Activated CD4-positive, alpha-beta T cell treated with anti-CD3 and anti-CD28 coated beads for 36 hours (primary cell): Measurements from ENCODE around the gene ABL1. TPM values are rescaled to one million over a fixed set of nuclear protein-coding genes. Genes with fewer than 3 reads are reported as not detected.

ENCODE experiments used
- ATAC-seq: fragments of 200-7000 bp; cut with Tn5 transposase; one replicate; pipeline ENCODE4 v1.10.0; 2021; ENCODE audit warnings: mild to moderate bottlenecking, moderate library complexity
- CTCF ChIA-PET: fragments of 350-600 bp; sonication (Branson Sonifier 250); formaldehyde crosslinking; loops from one replicate; lab custom pipeline; 2021; ENCODE audit warnings: antibody characterized with exemption; lab: Charles Lee
- POLR2A ChIA-PET: fragments of 350-600 bp; sonication (Branson Sonifier 250); formaldehyde crosslinking; loops from one replicate; lab custom pipeline; 2021; ENCODE audit warnings: antibody characterized with exemption, inconsistent platforms; lab: Charles Lee
- DNase-seq: peaks from one replicate; pipeline ENCODE4 v3.0.0-alpha.2; 2020
- H3K27ac Mint-ChIP-seq: one replicate; pipeline ENCODE4 v1.8.0; 2021; ENCODE audit warnings: mixed read lengths
- H3K27me3 Mint-ChIP-seq: one replicate; pipeline ENCODE4 v1.8.0; 2021; ENCODE audit warnings: mixed read lengths
- H3K36me3 Mint-ChIP-seq: one replicate; pipeline ENCODE4 v1.8.0; 2021; ENCODE audit warnings: low read depth, mixed read lengths
- H3K4me1 Mint-ChIP-seq: one replicate; pipeline ENCODE4 v1.8.0; 2021; ENCODE audit warnings: mixed read lengths
- H3K4me3 Mint-ChIP-seq: one replicate; pipeline ENCODE4 v1.8.0; 2021; ENCODE audit warnings: mild to moderate bottlenecking, moderate library complexity, mixed read lengths
- H3K9me3 Mint-ChIP-seq: one replicate; pipeline ENCODE4 v1.8.0; 2021; ENCODE audit warnings: low read depth, mixed read lengths
- intact Hi-C, 2 experiments: fragments of 100-400 bp; cut with DNase I in 1 of 2; cut with micrococcal nuclease in 1 of 2; formaldehyde crosslinking; loops; one replicate each; pipeline versions ENCODE4 v1.14.2 to v1.15.1; 2022 to 2024; cut with DNase I, micrococcal nuclease
- total RNA-seq, 2 experiments: library from RNA; stranded (reverse); gene quantifications; one replicate each; pipeline ENCODE4 v1.2.3, GENCODE V29; 2021

The ABL1 gene
- total RNA-seq, 2 experiments from 2014 or later: 31.8 to 32.3 TPM

DNA sequence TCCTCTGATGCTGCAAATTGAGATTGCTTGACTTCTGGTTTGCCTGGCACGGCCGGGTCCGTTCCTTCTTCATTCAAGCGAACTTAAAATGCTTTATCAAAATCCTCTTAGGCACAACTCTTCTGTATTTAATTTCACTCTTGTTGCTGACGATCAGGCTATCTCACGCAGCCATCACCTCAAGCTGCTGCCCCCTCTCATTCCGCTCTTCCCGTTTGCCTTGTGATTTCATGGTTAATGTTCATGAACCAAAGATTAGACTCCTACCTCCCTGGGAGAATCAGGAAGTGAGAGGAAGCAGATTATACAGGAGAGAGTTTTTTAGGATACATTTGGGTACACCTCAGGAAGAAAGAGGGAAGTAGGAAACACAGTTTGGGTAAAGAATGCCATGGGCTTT lies 38.9 kb downstream of the ABL1 start:
- DNase-seq: no peak
- intact Hi-C loops: no loop called here
- no peaks in the 10 kb centered on the region for H3K27me3 Mint-ChIP-seq
- ChIA-PET CTCF (no interaction called here), POLR2A (no interaction called here)
- no peak overlapping the region for H3K27ac Mint-ChIP-seq
- H3K36me3 Mint-ChIP-seq: peaks cover 23% of the 10 kb centered on the region
- H3K4me3 Mint-ChIP-seq: no peak overlapping the region
- no peak for ATAC-seq
- no peaks in the 10 kb centered on the region for H3K4me1 Mint-ChIP-seq
- no peaks in the 10 kb centered on the region for H3K9me3 Mint-ChIP-seq

DNA sequence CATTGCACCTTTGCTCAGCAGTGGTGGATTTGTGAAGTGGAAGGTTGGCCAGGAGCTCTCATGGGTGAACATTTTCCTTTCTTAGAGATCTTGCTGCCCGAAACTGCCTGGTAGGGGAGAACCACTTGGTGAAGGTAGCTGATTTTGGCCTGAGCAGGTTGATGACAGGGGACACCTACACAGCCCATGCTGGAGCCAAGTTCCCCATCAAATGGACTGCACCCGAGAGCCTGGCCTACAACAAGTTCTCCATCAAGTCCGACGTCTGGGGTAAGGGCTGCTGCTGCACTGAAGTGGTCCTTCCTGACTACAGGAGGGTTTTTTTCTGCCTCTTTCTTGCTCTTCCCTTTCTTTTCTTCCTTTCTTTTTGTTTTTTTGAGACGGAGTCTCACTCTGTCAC lies 39.7 kb downstream of the ABL1 start:
- DNase-seq (no peak), ATAC-seq (no peak)
- H3K27me3 Mint-ChIP-seq: no peaks in the 10 kb centered on the region
- peaks cover 31% of the 10 kb centered on the region for H3K36me3 Mint-ChIP-seq
- no peak overlapping the region for H3K4me3 Mint-ChIP-seq
- intact Hi-C loops: no loop called here
- H3K9me3 Mint-ChIP-seq: no peaks in the 10 kb centered on the region
- POLR2A ChIA-PET: interaction anchor here (0.6 kb wide), 1 partner anchor 10 kb away, joined by 7 read pairs; no protein-coding TSS in a partner anchor
- CTCF ChIA-PET: no interaction called here
- H3K27ac Mint-ChIP-seq: no peak overlapping the region
- H3K4me1 Mint-ChIP-seq: no peaks in the 10 kb centered on the region

DNA sequence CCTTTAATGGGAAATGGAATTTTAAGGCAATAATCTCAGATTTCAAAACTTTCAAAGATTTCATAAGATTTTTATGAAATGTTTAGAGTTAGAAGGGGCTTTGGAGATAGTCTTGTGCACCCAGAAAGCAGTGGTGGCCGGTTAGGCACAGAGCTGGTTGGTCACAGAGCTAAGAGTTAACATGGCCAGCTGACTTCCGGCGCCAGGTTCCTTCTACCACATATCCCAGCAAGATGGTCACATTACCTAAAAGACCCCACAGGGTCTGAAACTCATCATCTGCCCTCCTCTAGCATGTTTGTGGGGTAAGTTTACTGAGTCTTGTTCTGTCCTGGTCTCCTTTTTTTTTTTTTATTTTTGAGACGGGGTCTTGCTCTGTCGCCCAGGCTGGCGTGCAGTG lies 42.2 kb downstream of the ABL1 start:
- intact Hi-C loops: no loop called here
- Mint-ChIP-seq H3K9me3 (no peaks in the 10 kb centered on the region), H3K4me3 (no peak overlapping the region), H3K27ac (no peak overlapping the region), H3K36me3 (peaks cover 39% of the 10 kb centered on the region), H3K27me3 (no peaks in the 10 kb centered on the region), H3K4me1 (no peaks in the 10 kb centered on the region)
- CTCF ChIA-PET: interaction anchor here (0.6 to 1.3 kb wide), 2 partner anchors 169 to 1030 kb away, joined by 3 to 4 read pairs; no protein-coding TSS in a partner anchor
- ATAC-seq (no peak), DNase-seq (no peak)
- POLR2A ChIA-PET: interaction anchor here (0.7 kb wide), 1 partner anchor 169 kb away, joined by 5 read pairs; no protein-coding TSS in a partner anchor

DNA sequence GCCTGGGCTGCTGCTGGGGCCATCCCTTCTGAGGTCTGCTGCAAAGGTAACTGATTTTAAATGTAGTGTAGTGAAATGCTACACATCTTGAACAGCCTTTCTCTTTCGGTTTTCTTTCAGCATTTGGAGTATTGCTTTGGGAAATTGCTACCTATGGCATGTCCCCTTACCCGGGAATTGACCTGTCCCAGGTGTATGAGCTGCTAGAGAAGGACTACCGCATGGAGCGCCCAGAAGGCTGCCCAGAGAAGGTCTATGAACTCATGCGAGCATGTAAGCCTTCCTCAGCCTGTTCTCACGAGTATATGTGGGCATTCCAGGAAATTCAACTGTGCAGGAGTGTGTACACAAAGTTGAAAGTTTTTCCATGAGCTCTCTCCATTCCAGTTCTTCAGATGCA lies 43.2 kb downstream of the ABL1 start:
- no peak overlapping the region for H3K27ac Mint-ChIP-seq
- ChIA-PET CTCF (interaction anchor here (1.0 kb wide), 1 partner anchor 119 kb away, joined by 4 read pairs; no protein-coding TSS in a partner anchor), POLR2A (interaction anchor here (0.7 kb wide), 1 partner anchor 170 kb away, joined by 5 read pairs; no protein-coding TSS in a partner anchor)
- peaks cover 38% of the 10 kb centered on the region for H3K36me3 Mint-ChIP-seq
- intact Hi-C loops: no loop called here
- H3K9me3 Mint-ChIP-seq: no peaks in the 10 kb centered on the region
- H3K4me1 Mint-ChIP-seq: no peaks in the 10 kb centered on the region
- ATAC-seq: no peak
- no peak overlapping the region for H3K4me3 Mint-ChIP-seq
- DNase-seq: no peak
- H3K27me3 Mint-ChIP-seq: no peaks in the 10 kb centered on the region

DNA sequence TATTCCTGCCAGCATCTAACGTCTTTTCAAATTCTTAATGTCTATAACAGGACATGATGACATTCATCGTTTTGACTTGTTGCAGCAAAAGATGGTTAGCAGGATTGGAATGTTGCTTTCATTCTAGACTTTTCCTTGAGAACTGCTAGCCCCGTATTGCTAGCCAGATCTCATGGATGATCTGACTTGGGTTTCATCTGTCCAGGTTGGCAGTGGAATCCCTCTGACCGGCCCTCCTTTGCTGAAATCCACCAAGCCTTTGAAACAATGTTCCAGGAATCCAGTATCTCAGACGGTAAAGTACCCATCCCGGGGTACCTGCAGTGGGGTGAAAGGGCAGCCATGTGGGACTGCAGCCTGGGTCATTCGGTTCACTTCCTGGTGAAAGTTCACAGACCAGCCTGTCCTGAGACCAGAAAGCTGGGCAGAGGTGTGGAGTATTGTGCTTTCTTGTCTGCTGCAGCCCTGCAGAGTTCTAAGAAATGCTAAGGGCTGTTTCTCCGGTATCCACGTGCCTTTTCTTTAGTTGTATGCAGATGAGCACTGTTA lies 44.9 kb downstream of the ABL1 start:
- no peak for ATAC-seq
- POLR2A ChIA-PET: no interaction called here

DNA sequence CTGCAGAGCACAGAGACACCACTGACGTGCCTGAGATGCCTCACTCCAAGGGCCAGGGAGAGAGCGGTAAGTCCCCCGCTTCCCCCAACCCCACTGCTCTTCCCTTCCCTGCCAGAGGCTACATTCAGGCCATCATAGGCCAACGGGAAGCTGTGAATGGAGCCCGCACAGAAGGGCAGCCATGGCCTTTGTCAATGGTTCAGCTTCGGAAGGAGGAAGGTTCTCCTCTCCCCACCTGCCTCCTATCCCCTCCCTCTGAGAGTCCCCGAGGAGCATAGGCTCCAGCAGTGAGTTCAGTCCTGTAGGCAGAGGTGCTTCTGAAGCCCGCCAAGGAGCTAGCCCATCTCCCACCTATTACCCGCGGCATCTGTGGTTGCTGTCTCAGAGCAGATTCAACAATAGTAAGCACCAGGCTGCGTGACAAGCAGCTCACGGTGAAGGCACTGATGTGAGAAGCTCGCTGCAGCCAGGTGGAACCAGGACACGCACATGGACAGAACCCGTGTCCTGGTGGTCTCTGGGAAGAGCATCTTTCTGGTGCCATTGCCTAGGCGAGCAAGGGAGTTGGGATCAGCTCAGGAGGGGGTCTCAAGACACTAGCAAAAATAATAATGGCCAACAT lies 45.7 kb downstream of the ABL1 start:
- H3K4me1 Mint-ChIP-seq: no peaks in the 10 kb centered on the region
- intact Hi-C loops: no loop called here
- no peak overlapping the region for H3K4me3 Mint-ChIP-seq
- no peaks in the 10 kb centered on the region for H3K9me3 Mint-ChIP-seq
- H3K36me3 Mint-ChIP-seq: peaks cover 34% of the 10 kb centered on the region
- H3K27ac Mint-ChIP-seq: no peak overlapping the region
- ATAC-seq (no peak), DNase-seq (no peak)
- POLR2A ChIA-PET: interaction anchor here (0.7 kb wide), 1 partner anchor 1071 kb away, joined by 5 read pairs; no protein-coding TSS in a partner anchor
- CTCF ChIA-PET: interaction anchor here (0.7 to 1.0 kb wide), 4 partner anchors 11 to 174 kb away, joined by 3 to 4 read pairs (median 4); no protein-coding TSS in a partner anchor
- no peaks in the 10 kb centered on the region for H3K27me3 Mint-ChIP-seq

More for the DNA sequence above, 44.9 kb downstream of the ABL1 start:
- DNase-seq: no peak
- CTCF ChIA-PET: interaction anchor here (1.0 kb wide), 1 partner anchor 15 kb away, joined by 4 read pairs; no protein-coding TSS in a partner anchor
- Mint-ChIP-seq H3K9me3 (no peaks in the 10 kb centered on the region), H3K27me3 (no peaks in the 10 kb centered on the region), H3K36me3 (peaks cover 35% of the 10 kb centered on the region), H3K4me3 (no peak overlapping the region), H3K4me1 (no peaks in the 10 kb centered on the region), H3K27ac (no peak overlapping the region)
- intact Hi-C loops: no loop called here

DNA sequence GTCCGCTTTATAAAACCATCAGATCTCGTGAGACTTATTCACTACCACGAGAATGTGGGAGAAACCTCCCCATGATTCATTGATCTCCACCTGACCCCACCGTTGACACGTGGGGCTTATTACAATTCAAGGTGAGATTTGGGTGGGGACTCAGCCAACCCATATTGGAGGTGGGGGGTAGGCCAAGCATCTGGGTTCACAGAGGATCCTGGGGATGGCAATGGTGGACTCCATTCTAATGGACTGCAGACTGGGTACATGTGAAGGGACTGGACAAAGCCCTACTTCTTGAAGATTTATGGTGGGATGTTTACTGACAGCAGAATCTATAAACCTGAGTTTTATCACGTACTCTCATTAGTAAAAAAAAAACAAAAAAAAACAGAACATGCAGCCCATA lies 46.5 kb downstream of the ABL1 start:
- peaks cover 37% of the 10 kb centered on the region for H3K36me3 Mint-ChIP-seq
- ATAC-seq (no peak), DNase-seq (no peak)
- H3K9me3 Mint-ChIP-seq: no peaks in the 10 kb centered on the region
- intact Hi-C loops: no loop called here
- ChIA-PET CTCF (interaction anchor here (1.0 kb wide), 1 partner anchor 11 kb away, joined by 3 read pairs; no protein-coding TSS in a partner anchor), POLR2A (no interaction called here)
- H3K27me3 Mint-ChIP-seq: no peaks in the 10 kb centered on the region
- H3K4me1 Mint-ChIP-seq: no peaks in the 10 kb centered on the region
- H3K4me3 Mint-ChIP-seq: no peak overlapping the region
- H3K27ac Mint-ChIP-seq: no peak overlapping the region

DNA sequence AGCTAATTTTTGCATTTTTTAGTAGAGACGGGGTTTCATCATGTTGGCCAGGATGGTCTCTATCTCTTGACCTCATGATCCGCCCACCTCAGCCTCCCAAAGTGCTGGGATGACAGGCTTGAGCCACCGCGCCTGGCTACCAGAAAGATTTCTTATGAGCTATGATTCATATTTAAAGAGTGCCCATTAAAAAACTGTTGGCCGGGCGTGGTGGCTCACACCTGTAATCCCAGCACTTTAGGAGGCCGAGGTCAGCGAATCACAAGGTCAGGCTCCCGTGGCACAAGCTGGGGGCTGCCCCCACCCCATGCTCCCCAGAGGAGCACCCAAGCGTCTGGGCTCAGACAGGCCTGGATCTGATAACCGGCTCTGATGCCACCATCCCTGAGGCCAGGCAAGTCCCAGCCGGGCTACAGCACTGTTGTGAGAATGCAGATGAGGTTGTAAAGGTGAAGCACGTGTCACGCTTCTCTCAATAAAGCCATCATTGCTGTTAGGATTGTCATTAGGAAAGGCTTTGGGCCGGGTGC lies 47.7 kb downstream of the ABL1 start:
- H3K27ac Mint-ChIP-seq: no peak overlapping the region
- no peak for ATAC-seq
- no peaks in the 10 kb centered on the region for H3K4me1 Mint-ChIP-seq
- H3K9me3 Mint-ChIP-seq: no peaks in the 10 kb centered on the region
- intact Hi-C loops: no loop called here
- CTCF ChIA-PET: interaction anchor here (0.6 to 1.1 kb wide), 4 partner anchors 18 to 1025 kb away, joined by 3 read pairs; no protein-coding TSS in a partner anchor
- DNase-seq: no peak
- H3K36me3 Mint-ChIP-seq: peaks cover 41% of the 10 kb centered on the region
- no peak overlapping the region for H3K4me3 Mint-ChIP-seq
- POLR2A ChIA-PET: interaction anchor here (0.6 kb wide), 1 partner anchor 623 kb away, joined by 3 read pairs; no protein-coding TSS in a partner anchor
- no peaks in the 10 kb centered on the region for H3K27me3 Mint-ChIP-seq

DNA sequence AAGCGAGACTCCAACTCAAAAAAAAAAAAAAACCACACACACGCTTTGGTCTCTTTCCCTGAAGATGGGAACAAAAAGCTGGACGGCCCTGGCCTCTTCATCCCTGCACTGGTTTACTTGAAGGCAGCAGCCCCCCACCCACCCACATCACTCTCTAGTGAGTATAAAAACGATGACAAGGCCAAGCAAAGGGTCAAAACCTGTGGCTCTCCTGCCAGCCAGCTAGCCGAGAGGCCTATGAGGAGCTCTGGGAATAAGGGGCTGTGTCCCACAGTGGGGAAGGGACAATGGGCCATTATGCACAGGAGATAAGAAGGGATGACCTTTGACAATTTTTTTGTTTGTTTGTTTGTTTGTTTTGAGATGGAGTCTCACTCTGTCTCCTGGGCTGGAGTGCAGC lies 48.4 kb downstream of the ABL1 start:
- no peaks in the 10 kb centered on the region for H3K27me3 Mint-ChIP-seq
- no peak overlapping the region for H3K27ac Mint-ChIP-seq
- H3K9me3 Mint-ChIP-seq: no peaks in the 10 kb centered on the region
- ChIA-PET CTCF (no interaction called here), POLR2A (interaction anchor here (0.6 kb wide), 1 partner anchor 623 kb away, joined by 3 read pairs; no protein-coding TSS in a partner anchor)
- H3K4me1 Mint-ChIP-seq: no peaks in the 10 kb centered on the region
- DNase-seq (no peak), ATAC-seq (no peak)
- peaks cover 39% of the 10 kb centered on the region for H3K36me3 Mint-ChIP-seq
- intact Hi-C loops: no loop called here
- H3K4me3 Mint-ChIP-seq: no peak overlapping the region

DNA sequence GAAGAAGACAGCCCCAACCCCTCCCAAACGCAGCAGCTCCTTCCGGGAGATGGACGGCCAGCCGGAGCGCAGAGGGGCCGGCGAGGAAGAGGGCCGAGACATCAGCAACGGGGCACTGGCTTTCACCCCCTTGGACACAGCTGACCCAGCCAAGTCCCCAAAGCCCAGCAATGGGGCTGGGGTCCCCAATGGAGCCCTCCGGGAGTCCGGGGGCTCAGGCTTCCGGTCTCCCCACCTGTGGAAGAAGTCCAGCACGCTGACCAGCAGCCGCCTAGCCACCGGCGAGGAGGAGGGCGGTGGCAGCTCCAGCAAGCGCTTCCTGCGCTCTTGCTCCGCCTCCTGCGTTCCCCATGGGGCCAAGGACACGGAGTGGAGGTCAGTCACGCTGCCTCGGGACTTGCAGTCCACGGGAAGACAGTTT lies 49.1 kb downstream of the ABL1 start:
- ATAC-seq (no peak), DNase-seq (no peak)
- Mint-ChIP-seq H3K36me3 (peaks cover 37% of the 10 kb centered on the region), H3K9me3 (no peaks in the 10 kb centered on the region), H3K4me3 (no peak overlapping the region), H3K27me3 (no peaks in the 10 kb centered on the region), H3K27ac (no peak overlapping the region), H3K4me1 (no peaks in the 10 kb centered on the region)
- POLR2A ChIA-PET: no interaction called here
- intact Hi-C loops: no loop called here
- CTCF ChIA-PET: no interaction called here

DNA sequence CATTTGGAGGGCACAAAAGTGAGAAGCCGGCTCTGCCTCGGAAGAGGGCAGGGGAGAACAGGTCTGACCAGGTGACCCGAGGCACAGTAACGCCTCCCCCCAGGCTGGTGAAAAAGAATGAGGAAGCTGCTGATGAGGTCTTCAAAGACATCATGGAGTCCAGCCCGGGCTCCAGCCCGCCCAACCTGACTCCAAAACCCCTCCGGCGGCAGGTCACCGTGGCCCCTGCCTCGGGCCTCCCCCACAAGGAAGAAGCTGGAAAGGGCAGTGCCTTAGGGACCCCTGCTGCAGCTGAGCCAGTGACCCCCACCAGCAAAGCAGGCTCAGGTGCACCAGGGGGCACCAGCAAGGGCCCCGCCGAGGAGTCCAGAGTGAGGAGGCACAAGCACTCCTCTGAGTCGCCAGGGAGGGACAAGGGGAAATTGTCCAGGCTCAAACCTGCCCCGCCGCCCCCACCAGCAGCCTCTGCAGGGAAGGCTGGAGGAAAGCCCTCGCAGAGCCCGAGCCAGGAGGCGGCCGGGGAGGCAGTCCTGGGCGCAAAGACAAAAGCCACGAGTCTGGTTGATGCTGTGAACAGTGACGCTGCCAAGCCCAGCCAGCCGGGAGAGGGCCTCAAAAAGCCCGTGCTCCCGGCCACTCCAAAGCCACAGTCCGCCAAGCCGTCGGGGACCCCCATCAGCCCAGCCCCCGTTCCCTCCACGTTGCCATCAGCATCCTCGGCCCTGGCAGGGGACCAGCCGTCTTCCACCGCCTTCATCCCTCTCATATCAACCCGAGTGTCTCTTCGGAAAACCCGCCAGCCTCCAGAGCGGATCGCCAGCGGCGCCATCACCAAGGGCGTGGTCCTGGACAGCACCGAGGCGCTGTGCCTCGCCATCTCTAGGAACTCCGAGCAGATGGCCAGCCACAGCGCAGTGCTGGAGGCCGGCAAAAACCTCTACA lies 49.8 kb downstream of the ABL1 start:
- intact Hi-C loops: no loop called here
- H3K4me3 Mint-ChIP-seq: no peak overlapping the region
- no peak overlapping the region for H3K27ac Mint-ChIP-seq
- DNase-seq: no peak
- no peak for ATAC-seq
- peaks cover 31% of the 10 kb centered on the region for H3K36me3 Mint-ChIP-seq
- H3K9me3 Mint-ChIP-seq: no peaks in the 10 kb centered on the region
- ChIA-PET POLR2A (no interaction called here), CTCF (interaction anchor here (0.6 kb wide), 1 partner anchor 908 kb away, joined by 3 read pairs; no protein-coding TSS in a partner anchor)
- H3K27me3 Mint-ChIP-seq: no peaks in the 10 kb centered on the region
- no peaks in the 10 kb centered on the region for H3K4me1 Mint-ChIP-seq
